HG03045 (cell line): ENCODE data around the gene SGPP1.
A peak's percentile ranks its signal among the peaks of the same experiment; 100 is the strongest.
"Not testable (repeated sequence)": the region's sequence is repeated elsewhere in the genome, so short reads cannot be mapped to it uniquely, and the experiment has no call there.

Experiments
- ATAC-seq: cut with Tn5 transposase; IDR thresholded peaks from one replicate; pipeline ENCODE4 v1.9.1; 2021; ENCODE audit warnings: mild to moderate bottlenecking, moderate library complexity; ENCODE audit not compliant: unreplicated experiment

SGPP1 gene

DNA sequence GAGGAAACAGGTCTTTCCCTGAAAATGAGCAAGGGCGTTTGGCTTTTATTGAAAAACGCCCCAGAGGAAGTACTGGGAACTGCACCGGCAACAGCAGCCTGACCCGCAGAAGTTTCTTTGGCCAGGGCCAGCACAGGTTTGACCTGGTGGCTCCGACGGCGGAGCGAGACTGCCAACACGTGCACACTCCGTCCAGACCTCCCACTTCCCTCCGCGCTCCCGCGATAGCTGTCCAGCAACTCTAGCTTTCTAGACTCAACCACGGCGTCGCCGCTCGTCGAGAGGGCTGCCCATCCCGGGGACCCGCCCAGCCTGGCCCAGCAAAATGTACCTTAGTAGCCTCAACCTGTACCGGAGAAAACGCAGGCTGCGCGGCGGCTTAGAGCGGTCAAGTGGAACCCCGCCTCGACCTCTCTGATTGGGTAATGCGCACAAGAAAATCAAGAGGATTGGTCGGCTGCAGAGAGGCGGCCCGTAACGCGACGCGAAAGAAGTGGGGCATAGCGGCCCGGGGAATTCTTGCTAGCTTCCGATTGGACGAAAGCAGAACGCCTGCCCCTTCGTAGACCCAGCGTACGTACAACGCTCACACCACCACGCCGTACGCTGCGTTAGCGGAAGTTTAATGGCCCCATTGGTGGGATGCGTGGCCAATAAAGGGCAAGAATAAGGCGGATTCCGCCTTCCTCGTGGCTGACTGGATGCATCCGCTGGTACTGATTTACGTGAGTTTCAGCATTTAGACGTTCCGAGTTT lies 86.2 kb downstream of the SGPP1 start, which contains the start of gene WDR89:
TSS of gene WDR89 (minus strand) at position 399 of the 756 bp plus-strand sequence. CDS start 41,929 bp downstream, outside the sequence.
- ATAC-seq = peak; percentile 88

DNA sequence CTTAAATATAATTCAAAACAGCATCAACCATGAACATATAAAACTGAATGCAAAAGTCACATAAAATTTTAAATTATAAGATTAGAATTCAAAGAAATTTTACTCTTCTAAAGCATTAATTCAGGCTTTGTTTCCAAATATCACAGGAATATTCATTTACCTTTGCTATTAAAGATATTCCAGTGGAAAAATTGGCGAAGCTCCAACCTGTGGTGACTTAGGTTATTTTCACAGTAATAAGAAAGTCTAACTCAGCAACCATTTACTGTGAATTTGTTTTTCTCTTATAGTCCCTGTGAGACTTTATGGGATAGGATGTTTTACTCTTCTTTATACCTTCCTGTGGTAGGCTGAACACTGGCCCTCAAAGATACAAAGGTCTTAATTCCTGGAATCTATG lies 89.4 kb downstream of the SGPP1 start:
- no peak for ATAC-seq

DNA sequence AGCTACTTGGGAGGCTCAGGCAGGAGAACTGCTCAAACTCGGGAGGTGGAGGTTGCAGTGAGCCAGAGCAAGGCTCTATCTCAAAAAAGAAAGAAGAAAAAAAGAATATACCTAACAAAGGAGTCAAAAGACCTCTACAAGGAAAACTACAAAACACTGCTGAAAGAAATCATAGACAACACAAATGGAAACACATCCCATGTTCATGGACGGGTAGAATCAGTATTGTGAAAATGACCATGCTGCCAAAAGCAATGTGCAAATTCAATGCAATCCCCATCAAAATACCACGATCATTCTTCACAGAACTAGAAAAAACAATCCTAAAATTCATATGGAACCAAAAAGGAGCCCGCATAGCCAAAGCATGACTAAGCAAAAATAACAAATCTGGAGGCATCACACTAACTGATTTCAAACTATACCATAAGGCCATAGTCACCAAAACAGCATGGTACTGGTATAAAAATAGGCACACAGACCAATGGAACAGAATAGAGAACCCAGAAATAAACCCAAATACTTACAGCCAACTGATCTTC lies 91.7 kb downstream of the SGPP1 start:
- ATAC-seq = not testable (repeated sequence)
